SK-N-SH (cell line): ENCODE data around the gene HS1BP3.

ENCODE experiments used
- CTCF ChIP-seq: fragments of 200-600 bp; sonication (generic); IDR thresholded peaks from 2 replicates; pipeline ENCODE4 v1.6.1; 2017; ENCODE audit warnings: antibody characterized with exemption, mild to moderate bottlenecking, moderate library complexity
- EZH2phosphoT487 ChIP-seq: fragments of 200-600 bp; sonication (generic); IDR thresholded peaks from 2 replicates; pipeline ENCODE4 v1.6.1; 2017; ENCODE audit warnings: low read depth, mixed run types, mild to moderate bottlenecking, antibody characterized with exemption, moderate library complexity, borderline replicate concordance
- GABPA ChIP-seq: IDR thresholded peaks from 2 replicates; pipeline ENCODE4 v1.4.0; 2012; ENCODE audit warnings: low read depth, mild to moderate bottlenecking
- NFIC ChIP-seq: IDR thresholded peaks from 2 replicates; pipeline ENCODE4 v1.4.0; 2012; ENCODE audit warnings: borderline replicate concordance
- ZBTB33 ChIP-seq: IDR thresholded peaks from 2 replicates; pipeline ENCODE4 v1.4.0; 2012; ENCODE audit warnings: low read depth, borderline replicate concordance

- no peak for TF ChIP-seq ZBTB33
- no peak for TF ChIP-seq GABPA
- no peak; the same call in 1 of the 2 replicates for TF ChIP-seq CTCF
- no peak for TF ChIP-seq NFIC
- no peak for TF ChIP-seq EZH2phosphoT487
Measured at GRCh38 chr2:20653695-20654534, 3.0 kb upstream of the HS1BP3 start.
